GM18526 (cell line): ENCODE data around the gene MAP3K9.

ENCODE experiments used
- POLR2A ChIP-seq: IDR thresholded peaks from 3 replicates; pipeline ENCODE4 v1.6.1; 2011; ENCODE audit not compliant: insufficient read length; ENCODE audit errors: extremely low read depth

MAP3K9 gene

DNA sequence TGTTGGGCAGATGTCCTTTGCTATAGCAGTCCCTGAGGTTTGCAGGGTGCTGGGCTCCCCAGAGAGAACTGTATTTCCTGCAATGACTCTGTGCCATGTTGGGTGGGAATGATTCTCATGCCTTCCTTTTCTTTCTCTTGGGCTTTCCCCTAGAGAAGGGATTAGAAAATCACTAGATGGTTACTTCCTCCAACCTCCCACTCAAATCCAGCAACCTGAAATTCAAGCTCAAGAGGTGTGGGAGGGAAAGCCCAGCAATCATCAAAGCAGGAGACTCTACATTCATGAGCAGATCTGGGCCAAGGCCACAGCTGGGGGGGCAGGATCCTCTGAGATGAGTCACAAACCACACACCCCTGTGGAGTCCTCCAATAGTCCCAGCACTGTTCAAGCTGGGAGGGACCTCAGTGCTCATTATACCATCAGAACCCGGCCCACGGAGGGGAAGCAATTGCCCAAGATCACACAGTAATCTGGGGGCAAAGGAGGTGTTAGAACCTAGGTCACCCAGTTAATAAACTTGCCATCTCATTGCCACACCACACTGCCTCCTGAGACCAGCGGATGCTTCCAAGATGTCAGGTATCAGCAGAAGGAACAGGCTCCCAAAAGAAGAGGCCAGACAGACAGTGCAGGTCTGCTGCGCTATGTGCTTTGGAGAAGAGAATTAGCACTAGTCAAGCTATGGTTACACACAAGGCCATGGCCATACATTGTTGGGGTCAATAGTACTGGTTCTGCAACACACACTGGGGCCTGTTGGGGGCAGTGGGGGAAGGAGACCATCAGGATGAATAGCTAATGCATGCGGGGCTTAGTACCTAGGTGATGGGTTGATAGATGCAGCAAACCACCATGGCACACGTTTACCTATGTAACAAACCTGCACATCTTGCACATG is 101.9 kb downstream of the MAP3K9 start:
- no peak for TF ChIP-seq POLR2A

DNA sequence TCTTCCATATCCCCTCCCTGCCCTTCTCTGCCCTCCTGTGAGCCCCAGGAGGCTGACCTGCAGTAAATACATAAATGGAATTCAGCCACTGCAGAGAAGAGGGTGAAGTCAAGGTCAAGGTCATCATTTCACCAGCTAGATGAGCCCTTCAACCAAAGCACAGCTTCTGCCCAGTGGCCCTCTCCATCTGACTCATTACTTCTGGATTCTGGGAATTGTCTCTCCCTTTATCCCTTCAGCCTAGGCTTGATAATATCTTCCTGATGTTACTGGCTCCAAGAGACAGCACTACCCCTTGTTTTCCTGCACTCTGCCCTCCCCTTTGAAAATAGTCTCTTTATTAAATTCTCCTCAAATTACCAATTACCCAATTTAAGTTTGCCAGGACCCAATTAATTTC is 103.1 kb downstream of the MAP3K9 start:
- no peak for TF ChIP-seq POLR2A

- TF ChIP-seq POLR2A: no peak
These were observed 104.4 kb downstream of the MAP3K9 start for GRCh38 chr14:70704960-70705359.

DNA sequence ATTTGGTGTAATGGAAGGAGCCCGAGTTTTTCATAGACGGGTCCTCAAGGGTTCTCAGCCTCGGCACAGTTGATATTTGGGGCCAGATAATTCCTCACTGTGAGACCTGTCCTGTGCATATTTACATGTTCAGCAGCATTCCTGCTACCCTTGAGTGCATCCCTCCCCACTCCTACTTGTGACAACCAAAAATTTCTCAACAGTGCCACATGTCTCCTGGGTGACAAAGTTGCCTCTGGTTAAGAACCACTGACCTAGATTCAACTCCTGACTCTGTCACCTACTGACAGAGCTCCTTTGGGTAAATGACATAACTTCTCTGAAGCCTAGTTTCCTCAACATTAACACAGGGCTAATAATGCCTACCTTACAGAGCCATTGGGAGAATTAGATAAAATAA is 107.2 kb downstream of the MAP3K9 start:
- TF ChIP-seq POLR2A: no peak

- no peak for TF ChIP-seq POLR2A
These were observed 107.7 kb downstream of the MAP3K9 start for GRCh38 chr14:70701610-70702009.

DNA sequence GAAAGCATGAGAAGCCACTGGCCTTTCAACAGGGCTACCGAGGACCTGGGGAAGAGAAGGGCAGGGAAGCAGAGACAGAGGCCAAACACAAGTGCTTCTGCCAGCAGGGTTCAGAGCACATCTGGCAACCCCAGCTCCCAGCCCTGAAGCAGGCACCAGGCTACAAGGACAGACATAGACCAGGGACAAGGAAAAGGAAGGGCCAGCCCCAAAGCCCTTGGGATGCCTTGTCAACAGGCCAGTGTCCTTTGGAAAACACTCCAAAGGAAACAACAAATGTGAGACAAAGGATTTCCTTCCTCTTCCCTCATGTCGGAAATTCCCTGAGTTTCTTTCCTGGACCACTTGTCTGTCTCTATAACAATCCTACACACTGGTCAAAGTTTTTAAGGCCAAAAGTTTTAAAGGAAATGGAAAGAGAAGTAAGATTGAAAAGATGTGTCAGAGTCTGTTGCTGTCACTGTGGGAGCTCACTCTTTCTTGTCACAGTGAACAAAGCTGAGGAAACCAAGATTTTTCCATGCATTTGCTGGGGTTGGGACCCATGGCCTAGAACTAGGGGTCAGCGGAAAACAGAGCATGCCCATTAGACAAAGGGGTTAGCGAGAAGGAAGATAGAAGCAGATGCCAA is 108.2 kb downstream of the MAP3K9 start:
- TF ChIP-seq POLR2A: no peak

DNA sequence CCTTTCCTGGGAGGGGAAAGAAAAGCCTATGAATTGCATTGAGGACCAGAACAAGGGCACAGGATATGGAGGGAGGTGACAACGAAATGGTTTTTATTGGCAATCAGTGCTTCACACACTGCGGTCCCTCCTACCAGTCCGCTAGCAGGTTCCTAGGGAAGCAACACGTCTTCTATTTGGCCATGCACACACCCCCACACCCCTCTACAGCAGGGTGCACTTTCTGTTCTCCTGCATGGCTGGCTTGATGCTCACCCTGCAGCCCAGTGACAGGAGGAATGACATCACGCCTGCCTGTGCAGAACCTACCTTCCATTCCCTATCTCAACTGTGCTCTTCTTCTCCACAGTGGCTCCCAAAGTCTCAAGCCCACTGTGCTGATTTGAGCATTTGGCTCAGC is 109.7 kb downstream of the MAP3K9 start:
- no peak for TF ChIP-seq POLR2A

GRCh38 chr14:70698288-70698687 is 111.0 kb downstream of the MAP3K9 start:
- TF ChIP-seq POLR2A: no peak

DNA sequence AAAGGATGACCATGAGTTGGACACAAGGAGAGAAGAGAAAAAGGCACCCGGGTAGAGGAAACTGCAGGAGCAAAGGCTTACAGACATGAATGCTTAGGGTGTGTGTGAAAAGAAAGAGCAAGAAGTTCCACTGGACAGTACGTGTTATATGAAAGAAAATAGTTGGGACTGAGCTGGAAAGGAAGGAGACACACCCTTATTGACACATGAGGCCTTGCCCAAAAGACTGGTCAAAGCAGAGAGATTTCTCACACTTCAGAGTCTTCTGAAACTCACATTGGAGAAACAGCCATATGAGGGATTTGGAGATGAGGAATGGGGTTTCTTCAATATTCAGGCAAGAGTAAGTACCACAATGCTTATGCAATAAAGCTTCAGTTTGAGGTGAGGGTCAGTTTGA is 111.6 kb downstream of the MAP3K9 start:
- no peak for TF ChIP-seq POLR2A

- TF ChIP-seq POLR2A: no peak
These were observed 113.3 kb downstream of the MAP3K9 start for GRCh38 chr14:70696026-70696425.

DNA sequence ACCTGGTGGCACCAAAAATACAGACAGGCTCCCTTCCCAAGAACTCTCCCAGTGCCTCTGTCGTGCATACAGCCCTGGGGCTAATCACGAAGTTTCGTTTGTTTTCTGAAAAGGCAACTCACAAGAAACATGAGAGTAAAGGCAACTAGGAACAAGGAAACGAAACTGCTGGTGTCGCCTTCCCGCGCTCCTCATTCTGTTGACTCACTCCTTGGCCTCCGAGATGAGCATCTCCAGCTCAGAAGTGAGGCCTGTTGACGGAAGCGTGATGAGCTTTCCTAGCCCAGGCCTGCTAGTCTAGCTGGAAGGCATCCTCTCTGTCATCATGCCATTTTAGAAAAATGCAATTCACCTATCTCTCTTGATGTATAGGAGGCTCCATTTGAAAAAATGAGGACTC is 117.1 kb downstream of the MAP3K9 start:
- TF ChIP-seq POLR2A: no peak

DNA sequence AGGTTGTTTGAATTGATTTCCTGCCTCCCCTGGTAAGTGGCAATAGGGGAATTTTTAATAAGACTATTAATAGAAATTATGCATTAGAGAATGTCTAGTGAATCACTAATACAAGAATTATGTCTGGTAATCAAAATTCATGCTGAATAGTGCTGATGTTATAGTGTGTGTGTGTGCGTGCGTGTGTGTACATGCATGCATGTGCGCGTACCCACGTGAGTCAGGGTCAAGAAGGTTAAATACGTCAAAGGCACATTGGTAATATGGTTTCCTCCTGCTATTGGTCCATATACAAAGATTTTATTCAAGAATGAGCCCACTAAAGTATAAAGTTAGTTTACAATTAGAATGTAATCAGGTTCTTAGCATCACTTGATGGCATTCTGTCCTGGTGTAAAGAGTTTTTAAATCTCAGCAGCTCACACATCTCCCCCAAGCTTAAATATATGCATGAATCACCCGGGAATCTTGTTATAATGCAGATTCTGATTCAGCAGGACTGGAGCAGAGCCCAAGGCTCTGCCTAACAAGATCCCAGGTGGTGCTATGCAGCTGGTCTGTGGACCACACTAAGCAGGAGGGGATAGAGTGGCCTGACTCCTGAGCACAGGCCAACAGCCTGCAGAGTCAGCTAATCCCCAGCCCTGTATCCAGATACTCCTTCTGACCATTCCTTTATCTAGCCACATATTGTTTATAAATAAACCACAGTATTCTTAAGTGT is 123.7 kb downstream of the MAP3K9 start:
- TF ChIP-seq POLR2A: no peak

DNA sequence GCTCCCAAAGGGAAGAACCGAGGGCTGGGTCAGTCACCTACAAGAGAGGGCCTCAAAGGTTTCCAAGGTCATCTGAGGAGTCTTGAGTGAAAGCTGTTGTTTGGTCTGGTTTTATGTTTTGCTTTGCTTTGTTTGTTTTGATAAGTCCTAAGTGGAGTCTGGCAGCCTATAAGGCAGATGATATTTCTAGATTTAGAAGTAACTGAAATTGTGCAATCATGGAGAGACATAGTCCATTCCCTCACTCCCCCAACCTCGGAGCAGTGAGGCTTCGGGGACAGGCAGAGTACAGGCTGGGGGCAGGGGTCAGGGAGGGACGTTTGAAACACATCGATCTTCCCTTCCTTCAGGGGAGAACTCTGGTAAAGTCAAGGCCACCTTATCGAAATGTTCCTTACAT is 125.3 kb downstream of the MAP3K9 start:
- TF ChIP-seq POLR2A: no peak

- no peak for TF ChIP-seq POLR2A
These were observed 128.6 kb downstream of the MAP3K9 start for GRCh38 chr14:70680748-70681147.

DNA sequence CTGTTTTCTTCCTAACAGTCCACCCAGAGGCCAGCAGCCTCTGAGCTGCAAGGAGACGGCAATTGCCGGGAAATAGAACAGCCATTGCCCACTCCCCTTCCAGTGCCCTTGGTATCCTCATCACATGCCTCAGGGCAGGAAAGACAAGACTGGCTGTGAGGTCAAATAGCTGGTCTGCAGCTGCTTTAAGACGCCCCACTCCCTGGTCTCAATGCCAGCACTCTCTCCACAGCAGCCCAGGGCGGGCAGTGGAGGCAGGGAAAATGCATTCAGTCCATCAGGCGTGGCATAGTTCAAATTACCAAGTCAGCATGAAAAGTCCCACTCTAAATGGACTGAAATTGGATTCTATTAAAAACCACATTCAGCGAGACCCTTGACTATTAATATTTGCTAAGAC is 132.0 kb downstream of the MAP3K9 start:
- no peak for TF ChIP-seq POLR2A
